Tibial nerve (tissue), 4 donors: ENCODE results near the gene GSTO1.

Experiments used
- CTCF ChIP-seq, 5 experiments: fragments of 200-600 bp in 3 of 5; fragments of 450-650 bp in 2 of 5; sonication (generic) in 3 of 5; IDR thresholded peaks; one replicate each; pipeline ENCODE4 v1.5.1; 2016 to 2019; ENCODE audit warnings: antibody characterized with exemption in 5 of 5, mild to moderate bottlenecking in 3 of 5, moderate library complexity in 2 of 5
- EP300 ChIP-seq, 2 donors: sonication (generic); formaldehyde crosslinking; IDR thresholded peaks; one replicate each; pipeline ENCODE4 v1.6.1; 2017; ENCODE audit warnings: antibody characterized with exemption in 2 of 2, mild to moderate bottlenecking in 1 of 2
- POLR2A ChIP-seq, 2 donors: fragments of 450-650 bp; IDR thresholded peaks; one replicate each; pipeline ENCODE4 v1.6.1; 2017; ENCODE audit warnings: antibody characterized with exemption in 2 of 2, mild to moderate bottlenecking in 2 of 2, moderate library complexity in 2 of 2

GRCh38 chr10:104304356-104304745 is 49.7 kb downstream of the GSTO1 start:
- TF ChIP-seq POLR2A (IDR thresholded peaks at IDR 0.05), result no peak
- TF ChIP-seq CTCF (IDR thresholded peaks at IDR 0.05), result no peak
- TF ChIP-seq EP300 (IDR thresholded peaks at IDR 0.05), result no peak
